ENCODE measurements around the gene SEMA4C. TPM values are rescaled to one million over a fixed set of nuclear protein-coding genes. Genes with fewer than 3 reads are reported as not detected.

SEMA4C gene
- total and polyA plus RNA-seq, 2 of the 4 experiments (the other 2 are of a cell fraction): 15.8 to 24.3 TPM

GRCh38 chr2:96881349-96882195, 11.7 kb upstream of the SEMA4C start (continued):
- no peak for TF ChIP-seq NFE2L2 (IDR thresholded peaks at IDR 0.05; ENCODE audit: low read depth, low read length)

- no peak overlapping the region for H3K9ac ChIP-seq (ENCODE audit: low read depth, low read length)
- TF ChIP-seq SMC3 (IDR thresholded peaks at IDR 0.05; ENCODE audit: low read depth, low read length) (no peak), CHD1 (IDR thresholded peaks at IDR 0.05; ENCODE audit: low read depth, low read length) (no peak), POLR2A (IDR thresholded peaks at IDR 0.05; ENCODE audit: low read depth, low read length) (no peak), FOS (IDR thresholded peaks at IDR 0.05; ENCODE audit: low read depth, low read length) (no peak), ELK1 (IDR thresholded peaks at IDR 0.05; ENCODE audit: borderline replicate concordance, low read depth, low read length) (no peak), NFE2L2 (IDR thresholded peaks at IDR 0.05; ENCODE audit: low read depth, low read length) (no peak), RFX5 (IDR thresholded peaks at IDR 0.05; ENCODE audit: low read depth, low read length) (no peak), MAZ (IDR thresholded peaks at IDR 0.05; ENCODE audit: borderline replicate concordance, low read depth, low read length) (no peak), BHLHE40 (IDR thresholded peaks at IDR 0.05; ENCODE audit: low read depth, low read length) (no peak), RAD21 (IDR thresholded peaks at IDR 0.05; ENCODE audit: low read length) (no peak), RCOR1 (IDR thresholded peaks at IDR 0.05; ENCODE audit: insufficient replicate concordance, low read length) (no peak), MXI1 (IDR thresholded peaks at IDR 0.05; ENCODE audit: borderline replicate concordance, low read depth, low read length) (no peak), CEBPB (IDR thresholded peaks at IDR 0.05; ENCODE audit: low read depth, low read length) (no peak), MAFK (IDR thresholded peaks at IDR 0.05; ENCODE audit: low read depth, low read length) (no peak)
- TF ChIP-seq, protein P1, sequence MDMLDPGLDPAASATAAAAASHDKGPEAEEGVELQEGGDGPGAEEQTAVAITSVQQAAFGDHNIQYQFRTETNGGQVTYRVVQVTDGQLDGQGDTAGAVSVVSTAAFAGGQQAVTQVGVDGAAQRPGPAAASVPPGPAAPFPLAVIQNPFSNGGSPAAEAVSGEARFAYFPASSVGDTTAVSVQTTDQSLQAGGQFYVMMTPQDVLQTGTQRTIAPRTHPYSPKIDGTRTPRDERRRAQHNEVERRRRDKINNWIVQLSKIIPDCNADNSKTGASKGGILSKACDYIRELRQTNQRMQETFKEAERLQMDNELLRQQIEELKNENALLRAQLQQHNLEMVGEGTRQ (IDR thresholded peaks at IDR 0.05; ENCODE audit: low read depth, low read length): no peak
Measured at GRCh38 chr2:96880891-96881273, 11.0 kb upstream of the SEMA4C start.

More at GRCh38 chr2:96880891-96881273, 11.0 kb upstream of the SEMA4C start:
- no peak overlapping the region for H3K18ac ChIP-seq (ENCODE audit: low read depth, low read length)
- DNase-seq (no peak), ATAC-seq (ENCODE audit: low read depth) (no peak)
- no peak overlapping the region for H2AK5ac ChIP-seq (ENCODE audit: low read depth, low read length)
- intact Hi-C loops (cut with micrococcal nuclease) (no loop called here), in situ Hi-C loops (cut with MboI; ENCODE audit: low sequenced_read_pairs) (no loop called here), dilution Hi-C loops (cut with HindIII; ENCODE audit: low sequenced_read_pairs, unreplicated experiment) (no loop called here)
- H2BK15ac ChIP-seq (ENCODE audit: low read depth, low read length): no peak overlapping the region
- ChIA-PET CTCF (no interaction called here), POLR2A (ENCODE audit: unreplicated experiment) (interaction anchor here (0.6 kb wide), 1 partner anchor 1770 kb away, joined by 9 read pairs; no protein-coding TSS in a partner anchor)
- no peaks in the 10 kb centered on the region for H3K36me3 ChIP-seq (ENCODE audit: control insufficient read depth, insufficient read depth, low read length)
- H3K9me1 ChIP-seq (ENCODE audit: insufficient read depth, low read length): no peaks in the 10 kb centered on the region
- 94% methylated on average over 3 of the region's 6 CpGs; no CpG with 5 or more reads in 1 of the 2 experiments for WGBS, 2 experiments (ENCODE audit: extremely low coverage in 2 of 2, insufficient read length in 1 of 2)
- no peak overlapping the region for H3K14ac ChIP-seq (replicated peaks; ENCODE audit: low read depth, low read length)
- no peak overlapping the region for H2BK5ac ChIP-seq (ENCODE audit: low read depth, low read length, poor library complexity, severe bottlenecking)
- no peak overlapping the region for H2BK120ac ChIP-seq (ENCODE audit: low read depth, low read length)
- H4K91ac ChIP-seq (ENCODE audit: insufficient read depth, low read depth, low read length): no peak overlapping the region
- no peak overlapping the region for H4K5ac ChIP-seq (ENCODE audit: low read depth, low read length)
- H3K79me1 ChIP-seq (ENCODE audit: low read depth in 1 of 2, low read length in 2 of 2): no peaks in the 10 kb centered on the region
- H3K4ac ChIP-seq (ENCODE audit: low read depth, low read length): no peak overlapping the region
- BruUV-seq (replicated peaks): no TSS peak
- no peak overlapping the region for H3K4me3 ChIP-seq (ENCODE audit: insufficient read depth, low read depth, low read length)
- no peaks in the 10 kb centered on the region for H4K20me1 ChIP-seq (ENCODE audit: insufficient read depth, low read length)
- H3K23ac ChIP-seq (ENCODE audit: low read depth, low read length): no peak overlapping the region
- no peak overlapping the region for H4K8ac ChIP-seq (ENCODE audit: low read depth in 2 of 2, low read length in 2 of 2)
- no peak overlapping the region for H3K4me2 ChIP-seq (ENCODE audit: low read depth, low read length)
- H2BK20ac ChIP-seq (ENCODE audit: low read depth, low read length): no peak overlapping the region
- H2AK9ac ChIP-seq (replicated peaks; ENCODE audit: low read depth, low read length, poor library complexity): no peak overlapping the region
- H3K9me3 ChIP-seq (ENCODE audit: control insufficient read depth, insufficient read depth, low read length): no peaks in the 10 kb centered on the region
- H2AFZ ChIP-seq (replicated peaks; ENCODE audit: low read length, poor library complexity): no peak overlapping the region
- H3K56ac ChIP-seq (ENCODE audit: extremely low read depth, insufficient read depth, low read length): no peak overlapping the region
- no peak overlapping the region for H3K27ac ChIP-seq (ENCODE audit: insufficient read depth, low read length)
- peaks cover 17% of the 10 kb centered on the region; the same call in 1 of the 2 replicates for H3K27me3 ChIP-seq (ENCODE audit: control insufficient read depth, insufficient read depth, low read length)
- peaks cover 7% of the 10 kb centered on the region for H3K4me1 ChIP-seq (ENCODE audit: control insufficient read depth, insufficient read depth, low read length)
